GM04503 (cell line): Measurements from ENCODE around the gene BPIFA2.
"Not testable (repeated sequence)": the region's sequence is repeated elsewhere in the genome, so short reads cannot be mapped to it uniquely, and the experiment has no call there.

Source experiments
- DNase-seq: peaks from one replicate; pipeline ENCODE4 v3.0.0-alpha.2; 2012; ENCODE audit warnings: low read depth

BPIFA2 gene, protein sequence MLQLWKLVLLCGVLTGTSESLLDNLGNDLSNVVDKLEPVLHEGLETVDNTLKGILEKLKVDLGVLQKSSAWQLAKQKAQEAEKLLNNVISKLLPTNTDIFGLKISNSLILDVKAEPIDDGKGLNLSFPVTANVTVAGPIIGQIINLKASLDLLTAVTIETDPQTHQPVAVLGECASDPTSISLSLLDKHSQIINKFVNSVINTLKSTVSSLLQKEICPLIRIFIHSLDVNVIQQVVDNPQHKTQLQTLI

DNA sequence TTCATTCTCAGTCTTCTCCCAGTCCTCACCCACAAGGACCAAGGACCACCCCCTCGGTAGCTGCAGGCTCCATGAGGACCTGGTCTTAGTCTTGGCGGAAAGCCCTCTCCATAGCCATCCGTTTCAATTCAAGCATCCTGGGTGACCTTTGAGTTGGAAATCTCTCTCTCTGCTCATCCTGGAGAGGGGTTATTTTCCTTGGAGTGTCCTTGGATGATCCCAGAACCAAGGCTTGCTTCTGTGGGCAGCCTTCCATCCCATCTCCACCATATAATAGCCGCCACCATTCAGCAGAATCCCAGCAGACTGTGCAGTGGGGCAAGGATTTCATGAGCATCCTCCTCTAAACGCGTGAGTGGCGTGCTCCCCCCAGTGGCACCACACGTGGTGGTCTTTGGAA is at the start of gene BPIFA2:
Gene BPIFA2 (plus strand): TSS at position 301 of the 400 bp plus-strand sequence. CDS start 987 bp downstream, outside the sequence.
- no peak for DNase-seq

DNA sequence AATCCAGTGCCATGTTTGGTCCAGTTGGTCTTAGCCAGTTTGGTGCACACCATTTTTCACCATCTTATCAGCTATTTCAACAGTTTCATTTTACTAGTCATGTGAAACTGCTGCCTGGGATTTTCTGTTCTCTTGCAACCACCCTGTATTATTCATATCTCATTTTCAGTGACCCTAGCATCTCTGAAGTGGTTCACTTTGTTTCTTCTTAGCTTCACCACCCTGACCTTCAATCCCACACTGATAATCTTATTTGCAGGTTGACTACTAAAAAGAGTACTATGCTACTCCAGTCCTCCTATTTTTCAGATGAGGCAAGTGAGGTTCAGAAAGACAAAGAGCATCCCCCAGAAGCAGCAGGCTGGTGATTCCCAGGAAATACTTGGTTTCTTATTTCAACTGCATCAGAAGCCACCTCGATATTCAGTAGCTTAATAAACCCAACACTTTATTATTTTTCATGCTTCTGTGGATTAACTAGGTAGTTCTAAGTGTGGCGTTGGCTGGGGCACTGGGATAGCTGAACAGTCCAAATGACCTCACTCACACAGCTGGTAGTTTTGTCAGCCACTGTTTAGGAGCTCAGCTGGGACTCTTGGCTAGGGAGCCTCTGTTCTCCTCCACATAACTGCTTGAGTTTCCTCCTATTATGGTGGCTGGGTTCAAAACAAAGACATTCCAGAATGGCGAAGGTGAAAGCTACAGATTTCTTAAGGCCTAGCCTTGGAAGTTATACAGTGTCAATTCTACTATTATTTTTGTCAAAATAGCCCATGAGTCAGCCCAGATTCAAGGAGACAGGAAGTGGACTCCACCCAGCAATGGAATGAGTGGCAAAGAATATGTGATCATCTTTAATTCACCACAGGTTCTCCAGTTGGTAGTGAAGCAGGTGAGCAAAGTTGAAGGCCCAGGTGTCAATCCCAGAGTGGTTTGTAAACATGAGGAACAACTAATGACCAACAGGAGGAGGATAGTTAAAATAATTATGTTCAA is 47.9 kb upstream of the BPIFA2 start:
- DNase-seq: no peak

DNA sequence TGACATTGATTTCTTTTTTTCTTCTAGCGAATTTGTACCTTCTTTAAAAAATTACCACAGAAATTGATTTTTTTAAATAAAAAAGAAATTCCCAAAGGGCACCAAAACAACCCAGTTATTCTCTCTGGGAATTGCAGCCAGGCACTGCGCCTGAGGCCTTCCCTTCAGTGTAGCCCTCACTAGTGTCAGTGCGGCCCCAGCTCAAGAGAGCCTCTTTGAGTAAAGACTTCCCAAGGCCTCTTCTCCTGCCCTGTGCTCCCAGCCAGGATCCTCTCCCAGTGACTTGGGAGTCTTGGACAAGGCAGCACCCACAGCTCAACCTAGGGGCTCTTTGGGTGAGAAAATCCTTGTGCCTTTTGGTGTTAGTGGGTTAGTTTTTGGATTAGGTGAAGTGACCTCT is 47.0 kb upstream of the BPIFA2 start:
- DNase-seq: no peak

DNA sequence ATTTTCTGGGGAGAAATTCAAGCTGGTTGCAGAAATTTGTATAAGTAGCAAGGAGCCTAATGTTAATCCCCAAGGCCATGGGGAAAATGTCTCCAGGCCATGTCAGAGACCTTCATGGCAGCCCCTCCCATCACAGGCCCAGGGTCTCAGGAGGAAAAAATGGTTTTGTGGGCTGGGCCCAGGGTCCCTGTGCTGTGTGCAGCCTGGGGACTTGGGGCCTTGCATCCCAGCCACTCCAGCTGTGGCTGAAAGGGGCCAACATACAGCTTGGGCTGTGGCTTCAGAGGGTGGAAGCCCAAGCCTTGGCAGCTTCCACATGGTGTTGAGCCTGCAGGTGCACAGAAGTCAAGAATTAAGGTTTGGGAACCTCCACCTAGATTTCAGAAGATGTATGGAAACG is 45.7 kb upstream of the BPIFA2 start:
- not testable (repeated sequence) for DNase-seq

DNA sequence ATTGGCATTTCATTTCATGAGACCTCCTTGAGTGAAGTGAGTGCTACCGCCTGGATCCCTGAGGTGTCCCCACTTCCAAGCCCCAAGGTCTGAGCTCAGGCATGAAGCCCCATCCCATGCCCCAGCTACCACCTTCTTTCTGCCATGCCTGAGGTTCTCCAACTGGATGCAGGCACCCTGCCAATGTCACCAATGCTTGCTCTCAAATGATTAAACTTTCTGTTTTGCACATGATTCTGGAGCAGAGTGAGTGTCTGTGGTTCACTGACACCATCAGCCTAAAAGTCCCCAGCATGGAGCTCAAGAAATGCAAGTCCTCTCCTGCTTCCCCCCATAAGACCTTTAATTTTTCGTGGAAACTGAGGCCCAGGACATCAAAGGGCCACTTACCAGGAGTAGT is 43.7 kb upstream of the BPIFA2 start:
- no peak for DNase-seq

DNA sequence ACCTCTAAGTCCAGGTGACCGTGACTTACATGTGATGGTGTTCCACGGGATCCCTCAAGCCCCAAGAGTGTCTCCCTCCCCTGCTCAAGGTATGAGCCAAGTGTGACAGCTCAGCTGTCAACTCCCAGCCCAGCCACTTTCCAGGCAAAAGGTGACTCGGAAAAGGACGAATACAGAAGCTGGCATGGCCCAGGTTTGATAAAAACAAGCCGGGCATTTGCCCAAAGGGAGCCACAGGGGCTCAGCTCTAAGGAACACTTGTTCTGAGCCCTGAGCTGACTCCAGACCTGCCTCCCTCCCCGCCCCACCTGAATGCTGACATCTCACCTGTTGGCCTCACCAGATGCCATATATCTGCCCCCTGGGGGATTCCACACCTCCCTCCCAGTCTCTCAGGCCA is 43.0 kb upstream of the BPIFA2 start:
- no peak for DNase-seq

DNA sequence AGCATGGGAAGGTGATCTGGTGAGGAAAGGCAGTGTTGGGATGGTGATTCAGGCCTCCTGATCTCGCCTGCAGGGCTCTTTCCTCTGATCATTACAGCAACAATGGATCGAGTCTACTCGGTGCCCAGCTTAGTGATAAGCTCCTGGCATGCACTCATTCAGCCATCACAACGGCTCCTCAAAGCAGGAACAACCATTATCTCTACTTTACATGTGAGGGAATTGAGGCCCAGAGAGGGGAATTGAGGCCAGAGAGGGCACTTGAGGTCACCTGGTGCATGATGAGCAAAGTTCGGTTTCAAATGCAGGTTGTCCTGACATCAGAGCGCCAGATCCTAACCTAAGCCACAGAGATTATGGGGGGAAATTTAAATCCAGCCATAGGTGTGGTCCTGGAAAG is 42.0 kb upstream of the BPIFA2 start:
- no peak for DNase-seq

DNA sequence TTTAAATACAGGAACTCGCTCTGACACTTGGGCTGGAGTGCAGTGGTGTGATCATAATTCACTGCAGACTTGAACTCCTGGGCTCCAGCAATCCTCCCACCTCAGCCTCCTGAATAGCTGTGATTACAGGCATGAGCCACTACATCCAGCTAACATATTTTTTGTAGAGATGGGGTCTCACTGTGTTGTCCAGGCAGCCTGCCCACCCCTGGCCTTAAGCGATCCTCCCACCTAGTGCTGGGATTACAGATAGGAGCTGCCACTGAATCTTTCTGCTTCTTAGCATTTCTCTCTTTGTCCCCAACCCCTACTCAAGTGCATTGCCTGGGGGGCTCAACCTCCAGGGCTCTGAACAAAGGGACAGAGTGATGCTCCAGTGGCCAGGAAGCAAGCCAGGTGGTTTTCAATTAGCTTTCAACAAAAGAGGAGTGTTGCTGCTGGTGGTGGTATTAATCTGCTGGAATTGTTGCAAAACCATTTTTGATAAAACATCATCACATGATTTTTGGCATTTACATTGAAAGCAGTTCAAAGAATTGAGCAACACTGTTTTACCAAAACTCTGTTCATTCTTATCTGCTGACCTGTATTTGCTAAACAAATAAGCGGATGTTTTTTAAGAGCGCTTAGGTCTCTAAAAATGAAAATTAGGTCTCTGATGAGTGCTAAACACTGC is 40.4 kb upstream of the BPIFA2 start:
- DNase-seq: no peak

DNA sequence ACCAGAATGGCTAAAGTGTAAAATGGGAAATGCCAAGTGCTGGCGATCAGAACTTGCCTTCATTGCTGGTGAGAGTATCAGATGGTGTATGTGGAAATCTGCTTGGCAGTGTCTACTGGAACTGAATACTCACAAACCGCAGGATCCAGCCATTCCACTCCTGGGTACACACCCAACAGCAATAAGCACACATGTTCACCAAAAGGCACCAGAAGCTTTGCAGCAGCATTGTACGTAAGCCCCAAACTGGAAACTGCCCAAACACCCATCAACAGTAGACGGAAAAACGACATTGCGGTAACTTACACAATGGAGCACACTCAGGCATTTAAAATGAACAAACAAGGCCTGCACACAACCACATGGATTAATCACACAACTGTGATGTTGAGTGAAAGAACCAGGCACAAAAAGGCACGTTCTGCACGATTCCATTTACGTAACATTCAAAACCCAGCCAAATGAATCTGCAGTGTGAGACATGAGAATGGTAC is 37.3 kb upstream of the BPIFA2 start:
- DNase-seq: peak; percentile 98

DNA sequence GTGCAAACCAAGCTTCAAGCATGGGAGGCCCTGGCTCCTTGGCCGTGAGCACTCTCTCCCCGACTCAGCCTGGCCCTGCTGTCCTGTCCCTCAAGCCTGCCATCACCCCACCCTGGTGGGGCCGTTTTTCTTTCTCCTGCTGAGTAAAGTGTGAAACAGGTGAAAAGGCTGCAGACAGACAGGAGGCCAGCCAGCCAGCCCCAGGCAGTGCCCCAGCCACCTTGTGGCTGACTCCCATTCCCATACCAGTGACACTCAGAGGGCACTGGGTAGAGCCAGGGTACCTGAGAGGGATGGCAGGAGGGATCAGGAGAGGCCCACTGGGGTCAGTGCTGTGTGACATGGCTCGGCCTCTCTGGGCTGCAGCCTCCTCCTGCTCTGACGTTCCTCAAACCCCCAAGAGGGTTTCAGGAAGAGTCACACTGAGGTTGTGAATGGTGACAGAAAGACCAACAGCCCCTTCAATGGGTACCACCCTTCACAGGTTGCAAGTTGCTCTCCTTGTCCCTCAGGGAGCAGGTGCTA is 35.9 kb upstream of the BPIFA2 start:
- DNase-seq: no peak

DNA sequence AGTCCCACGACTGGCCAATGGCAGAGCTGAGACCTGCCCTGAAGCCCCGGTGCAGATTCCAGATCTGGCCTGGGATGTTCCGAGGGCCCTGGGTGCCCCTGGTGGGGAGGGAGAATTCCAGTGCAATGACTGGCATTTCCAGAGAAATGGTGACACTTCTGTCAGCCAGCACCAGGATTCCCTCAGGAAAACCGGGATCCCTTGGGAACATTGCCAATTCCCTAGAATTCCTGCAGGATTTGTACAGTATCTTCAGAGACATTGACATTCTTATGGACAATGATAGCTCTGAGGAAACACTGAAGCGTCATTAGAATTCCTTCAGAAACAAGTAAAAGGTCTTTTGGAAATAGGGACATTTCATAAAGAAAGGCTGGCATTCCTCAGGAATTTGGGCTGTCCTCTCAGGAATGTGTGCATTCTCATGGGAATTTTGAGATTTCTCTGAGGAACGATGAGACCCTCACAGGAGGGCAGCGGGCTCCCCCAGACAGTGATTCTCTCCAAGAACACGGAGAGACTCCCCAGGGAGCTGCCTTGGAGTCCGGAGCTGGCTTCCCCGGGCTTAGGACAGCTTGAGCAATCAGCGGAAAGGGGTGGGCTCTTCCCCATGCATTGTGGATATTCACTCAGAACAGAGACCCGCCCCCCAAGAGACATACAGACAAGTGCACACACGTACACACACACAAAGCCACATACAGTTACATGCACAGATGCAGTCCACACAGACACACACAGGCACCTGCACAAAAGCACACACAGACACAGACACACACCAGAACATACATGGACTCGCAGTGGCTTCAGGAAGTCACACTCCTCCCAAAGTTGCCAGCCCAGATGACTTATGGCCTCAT is 35.2 kb upstream of the BPIFA2 start:
- no peak for DNase-seq

DNA sequence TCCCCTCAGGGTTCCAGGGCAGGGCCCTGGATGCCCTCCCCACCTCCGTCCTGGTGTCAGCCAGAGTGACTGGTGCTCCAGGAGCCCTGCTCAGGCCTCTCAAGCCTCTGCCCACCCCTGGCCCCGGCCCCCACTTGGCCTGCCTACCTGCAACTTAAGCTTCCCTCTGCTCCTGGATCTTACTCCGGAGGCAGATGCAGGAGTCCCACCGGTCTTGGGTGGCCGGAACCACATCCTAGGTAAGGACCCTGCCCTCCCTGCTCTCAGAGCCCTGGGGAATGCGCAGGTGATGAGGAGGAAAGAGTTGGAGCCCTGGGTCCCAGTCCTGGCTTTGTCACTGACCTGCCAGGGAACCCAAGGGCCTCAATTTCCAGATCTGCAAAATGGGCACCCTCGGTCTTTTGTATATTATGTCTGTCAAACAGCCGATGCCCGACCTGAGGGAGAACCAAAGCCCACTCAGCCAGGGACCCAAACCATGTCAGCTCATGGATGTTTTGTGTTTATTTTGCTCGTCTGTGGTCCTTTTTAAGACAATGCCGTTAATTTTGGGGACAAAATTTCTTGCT is 34.5 kb upstream of the BPIFA2 start:
- no peak for DNase-seq

DNA sequence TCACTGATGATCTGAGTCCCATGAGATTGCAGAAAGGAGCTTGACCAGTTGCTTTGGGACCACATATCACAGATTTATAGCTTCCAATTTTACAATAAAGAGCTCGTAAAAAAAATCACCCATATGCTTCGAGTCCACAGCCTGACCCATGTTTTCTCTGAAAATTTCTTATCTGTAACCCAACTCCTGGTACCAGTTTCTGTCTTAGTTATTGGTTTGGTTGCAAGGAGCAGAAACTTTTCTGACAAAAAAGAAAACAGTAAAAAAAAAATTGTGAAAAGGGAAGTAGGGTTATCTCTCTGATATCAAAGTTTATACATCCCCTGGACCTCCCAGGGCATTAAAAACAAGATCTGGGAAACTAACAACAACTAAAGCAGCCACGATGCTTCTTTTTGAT is 30.8 kb upstream of the BPIFA2 start:
- DNase-seq: no peak

DNA sequence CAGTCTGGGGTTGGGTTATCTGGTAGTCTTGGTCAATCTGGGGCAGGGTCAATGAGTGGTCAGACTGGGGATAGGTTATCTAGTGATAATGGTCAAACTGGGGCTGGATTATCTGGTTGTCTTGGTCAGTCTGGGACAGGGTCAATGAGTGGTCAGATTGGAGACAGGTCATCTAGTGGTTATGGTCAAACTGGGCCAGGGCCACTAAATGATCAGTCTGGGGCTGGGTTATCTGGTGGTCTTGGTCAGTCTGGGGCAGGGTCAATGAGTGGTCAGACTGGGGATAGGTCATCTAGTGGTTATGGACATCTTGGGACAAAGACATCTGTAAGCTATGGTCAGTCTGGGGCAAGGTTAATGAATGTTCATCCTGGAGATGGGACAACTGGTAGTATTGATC is 28.5 kb upstream of the BPIFA2 start:
- no peak for DNase-seq

DNA sequence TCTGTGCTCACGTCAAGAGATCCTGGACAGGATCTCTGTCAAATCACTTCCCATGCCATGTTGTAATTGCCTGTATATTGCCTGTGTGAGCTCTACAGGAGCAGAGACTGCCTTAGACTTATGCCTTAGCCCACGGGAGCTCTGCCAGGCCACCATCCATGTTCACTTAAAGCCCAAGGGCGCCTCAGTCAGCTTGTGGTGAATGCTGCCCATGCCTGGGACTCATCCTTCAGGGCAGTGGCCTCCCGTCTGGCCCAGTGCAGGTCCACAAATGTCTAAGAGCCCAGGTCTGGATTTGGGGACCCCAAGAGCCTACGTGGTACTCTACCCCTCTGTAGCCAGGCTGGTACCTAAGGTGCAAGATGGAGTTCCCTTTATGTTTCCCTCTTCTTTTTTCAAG is 22.4 kb upstream of the BPIFA2 start:
- no peak for DNase-seq

DNA sequence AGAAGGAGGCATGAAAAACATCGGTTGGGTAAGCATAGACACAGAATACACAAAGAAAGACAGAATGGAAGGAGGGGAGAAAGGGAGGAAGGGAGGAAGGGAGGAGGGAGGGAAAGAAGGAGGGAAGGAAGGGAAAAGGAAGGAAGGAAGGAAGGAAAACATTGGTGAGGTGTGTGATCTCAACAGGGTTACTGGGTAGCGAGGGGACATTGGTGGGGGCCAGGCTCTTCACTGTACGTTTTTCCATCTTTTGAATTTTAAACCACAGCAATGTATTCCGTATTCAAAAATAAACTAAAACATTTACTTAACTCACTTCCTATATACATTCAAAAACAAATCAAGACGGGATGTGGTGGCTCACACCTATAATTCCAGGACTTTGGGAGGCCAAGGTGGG is 20.7 kb upstream of the BPIFA2 start:
- DNase-seq: no peak

DNA sequence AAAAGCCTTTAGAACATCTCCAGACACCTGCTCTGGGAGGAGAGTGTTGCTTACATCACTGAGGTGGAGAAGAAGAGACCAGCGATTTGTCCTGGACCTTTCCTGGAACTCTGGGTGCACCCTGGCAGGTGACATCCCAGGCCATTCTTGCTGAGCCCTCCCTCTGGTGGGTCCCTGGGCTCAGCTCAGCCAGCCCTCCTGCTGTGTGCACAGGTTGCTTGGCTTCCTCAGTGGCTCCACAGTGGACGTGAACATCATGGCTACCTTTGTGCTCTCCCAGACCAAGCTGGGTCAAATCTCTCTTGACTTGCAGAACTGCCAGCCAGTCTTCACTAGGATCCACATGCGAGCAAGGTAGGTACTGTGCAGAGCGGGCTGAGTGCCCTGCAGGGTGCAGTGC is 19.9 kb upstream of the BPIFA2 start:
- no peak for DNase-seq

DNA sequence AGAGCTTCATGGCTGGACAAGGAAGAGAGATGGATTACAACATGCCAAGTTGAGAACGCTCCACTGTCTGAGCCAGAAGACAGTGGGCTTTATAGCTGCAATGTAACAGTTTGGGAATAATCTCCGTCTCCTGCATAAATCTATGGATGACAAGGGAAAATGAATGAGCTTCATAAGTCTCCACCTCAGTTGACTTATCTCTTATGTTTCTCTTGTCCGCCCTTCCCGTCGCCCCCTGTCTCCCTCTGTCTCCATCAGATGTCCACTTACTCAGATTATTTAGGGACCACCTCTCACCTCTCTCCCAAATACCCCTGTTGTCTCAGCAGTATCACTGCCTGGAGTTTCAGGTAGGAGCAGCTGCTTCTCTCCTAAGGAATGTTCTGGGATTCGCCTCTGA is 13.7 kb upstream of the BPIFA2 start:
- DNase-seq: no peak

DNA sequence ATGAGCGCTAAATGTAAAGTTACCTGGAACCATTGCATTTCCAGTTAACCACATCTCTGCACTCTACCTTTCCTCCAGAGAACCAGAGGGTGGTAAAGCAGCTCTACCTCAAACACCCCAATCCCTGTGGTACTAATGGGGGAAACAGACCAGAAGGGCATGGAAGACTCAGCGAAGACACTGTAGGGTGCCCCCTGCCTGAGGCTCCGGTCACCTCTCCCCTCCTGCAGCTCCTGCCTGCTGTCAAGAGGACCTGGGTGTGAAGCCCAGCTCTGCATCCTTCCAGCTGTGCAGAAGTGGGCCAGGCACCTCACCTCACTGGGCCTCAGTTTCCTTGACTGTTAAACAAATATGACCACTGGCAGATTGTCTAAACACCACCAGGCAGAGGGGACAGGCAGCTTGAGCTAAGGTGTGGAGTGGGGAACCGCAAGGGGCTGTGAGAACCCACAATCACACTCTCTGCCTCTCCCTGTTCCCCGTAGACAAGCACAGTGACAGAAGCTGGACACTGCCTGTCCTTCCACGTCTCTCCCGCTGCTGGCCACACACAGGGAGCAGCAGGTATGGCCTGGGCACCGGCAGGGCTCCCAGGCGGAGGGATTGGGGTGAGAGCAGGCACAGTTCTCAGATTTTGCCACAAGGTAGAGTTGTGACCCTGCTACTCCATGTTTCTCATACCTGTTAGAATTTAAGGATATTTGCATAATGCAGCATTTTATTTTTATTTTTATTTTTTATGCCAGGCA is 9.1 kb upstream of the BPIFA2 start:
- DNase-seq: no peak

DNA sequence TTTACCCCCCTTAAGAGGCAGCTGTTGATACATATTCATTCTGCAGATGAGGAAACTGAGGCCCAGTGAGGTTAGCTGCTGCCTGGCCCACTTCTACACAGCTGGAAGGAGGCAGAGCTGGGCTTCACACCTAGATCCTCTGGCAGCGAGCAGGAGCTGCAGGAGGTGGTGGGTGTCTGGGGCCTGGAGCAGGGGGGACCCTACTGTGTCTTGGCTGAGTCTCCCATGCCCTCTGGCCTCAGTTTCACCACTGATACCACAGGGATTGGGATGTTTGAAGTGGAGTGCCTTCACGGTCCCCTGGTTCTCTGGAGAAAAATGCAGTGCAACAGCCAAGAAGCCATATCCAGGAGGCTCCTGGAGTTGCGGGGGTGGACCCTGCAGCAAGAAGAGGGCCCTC is 8.2 kb upstream of the BPIFA2 start:
- no peak for DNase-seq
